Liver (tissue), 9 donors: ENCODE measurements around the gene AK5. TPM values are rescaled to one million over a fixed set of nuclear protein-coding genes. Genes with fewer than 3 reads are reported as not detected.

Experiments used
- DNase-seq: peaks from one replicate; pipeline ENCODE4 v3.0.0-alpha.2; 2017; ENCODE audit warnings: low spot score
- H3K27ac ChIP-seq, 2 donors: one replicate each; pipeline ENCODE4 v1.7.0; 2013; ENCODE audit warnings: inconsistent platforms in 2 of 2, low read length in 2 of 2, control low read depth in 1 of 2, low read depth in 1 of 2, mild to moderate bottlenecking in 1 of 2
- H3K27me3 ChIP-seq, 4 donors: one replicate each; pipeline versions ENCODE4 v1.6.1 to v1.7.0; 2013; ENCODE audit warnings: low read length in 3 of 4, inconsistent platforms in 1 of 4, mild to moderate bottlenecking in 1 of 4, moderate library complexity in 1 of 4; ENCODE audit not compliant: control insufficient read depth in 4 of 4, insufficient read depth in 4 of 4
- H3K36me3 ChIP-seq, 4 donors: one replicate each; pipeline versions ENCODE4 v1.6.1 to v1.7.0; 2013; ENCODE audit warnings: low read length in 3 of 4, mild to moderate bottlenecking in 3 of 4, low read depth in 1 of 4, moderate library complexity in 1 of 4; ENCODE audit not compliant: control insufficient read depth in 4 of 4, insufficient read depth in 3 of 4
- H3K4me1 ChIP-seq, 4 donors: one replicate each; pipeline versions ENCODE4 v1.6.1 to v1.7.0; 2013; ENCODE audit warnings: low read length in 3 of 4, mild to moderate bottlenecking in 3 of 4, moderate library complexity in 1 of 4; ENCODE audit not compliant: control insufficient read depth in 4 of 4, insufficient read depth in 4 of 4
- H3K4me3 ChIP-seq, 3 donors: one replicate each; pipeline versions ENCODE4 v1.6.1 to v1.7.0; 2013; ENCODE audit warnings: low read length in 3 of 3, control low read depth in 1 of 3, low read depth in 1 of 3, mild to moderate bottlenecking in 1 of 3
- H3K9ac ChIP-seq, 2 donors: one replicate each; pipeline ENCODE4 v1.7.0; 2013; ENCODE audit warnings: low read length in 2 of 2, mild to moderate bottlenecking in 2 of 2, moderate library complexity in 2 of 2, control low read depth in 1 of 2, low read depth in 1 of 2
- H3K9me3 ChIP-seq, 4 donors: one replicate each; pipeline versions ENCODE4 v1.6.1 to v1.7.0; 2013; ENCODE audit warnings: low read length in 3 of 4; ENCODE audit not compliant: control insufficient read depth in 4 of 4
- CTCF ChIP-seq: fragments of 150-350 bp; IDR thresholded peaks from 2 replicates; pipeline ENCODE4 v1.5.1; 2017; ENCODE audit warnings: improper control_type of control experiment, low read depth, low read length; ENCODE audit not compliant: missing input control
- EGR1 ChIP-seq, 2 donors: IDR thresholded peaks; 2 replicates each; pipeline ENCODE4 v1.6.1; 2016 to 2018; ENCODE audit warnings: antibody characterized with exemption in 2 of 2, low read depth in 2 of 2
- FOXA1 ChIP-seq: IDR thresholded peaks from 2 replicates; pipeline ENCODE4 v1.6.1; 2016; ENCODE audit warnings: antibody characterized with exemption
- FOXA2 ChIP-seq: IDR thresholded peaks from 2 replicates; pipeline ENCODE4 v1.6.1; 2016; ENCODE audit warnings: antibody characterized with exemption
- GABPA ChIP-seq, 2 donors: IDR thresholded peaks in 1 of 2; conservative IDR thresholded peaks in 1 of 2; 2 replicates each; pipeline ENCODE4 v1.6.1; 2016; ENCODE audit warnings: antibody characterized with exemption in 2 of 2, mild to moderate bottlenecking in 1 of 2, moderate library complexity in 1 of 2
- HNF4A ChIP-seq, 2 donors: conservative IDR thresholded peaks; 2 replicates each; pipeline ENCODE4 v1.6.1; 2016; ENCODE audit warnings: antibody characterized with exemption in 2 of 2, mild to moderate bottlenecking in 2 of 2
- HNF4G ChIP-seq: IDR thresholded peaks from 2 replicates; pipeline ENCODE4 v1.6.1; 2016; ENCODE audit warnings: antibody characterized with exemption
- JUND ChIP-seq, 2 donors: IDR thresholded peaks; 2 replicates each; pipeline ENCODE4 v1.6.1; 2016; ENCODE audit warnings: antibody characterized with exemption in 2 of 2
- MAX ChIP-seq: IDR thresholded peaks from 2 replicates; pipeline ENCODE4 v1.6.1; 2016; ENCODE audit warnings: antibody characterized with exemption
- NR2F2 ChIP-seq: IDR thresholded peaks from 2 replicates; pipeline ENCODE4 v1.6.1; 2016; ENCODE audit warnings: antibody characterized with exemption
- RXRA ChIP-seq, 2 donors: IDR thresholded peaks; 2 replicates each; pipeline ENCODE4 v1.6.1; 2017 to 2018; ENCODE audit warnings: antibody characterized with exemption in 2 of 2, mild to moderate bottlenecking in 1 of 2
- SP1 ChIP-seq: IDR thresholded peaks from 2 replicates; pipeline ENCODE4 v1.6.1; 2018; ENCODE audit warnings: antibody characterized with exemption, mild to moderate bottlenecking
- TAF1 ChIP-seq: conservative IDR thresholded peaks from 2 replicates; pipeline ENCODE4 v1.6.1; 2016; ENCODE audit warnings: antibody characterized with exemption, mild to moderate bottlenecking
- YY1 ChIP-seq: IDR thresholded peaks from 2 replicates; pipeline ENCODE4 v1.6.1; 2016; ENCODE audit warnings: antibody characterized with exemption, mild to moderate bottlenecking
- WGBS: extraction: QIAGEN DNeasy Blood & Tissue Kit; methylation state at CpG from one replicate; pipeline ENCODE4 v1.1.7; 2013; 5-methylcytosine and 5-hydroxymethylcytosine counted together
- polyA plus RNA-seq, 2 donors: library from polyadenylated mRNA; stranded (reverse) in 1 of 2; unstranded in 1 of 2; fragments of 200-250 nt in 1 of 2; fragments of >200 nt in 1 of 2; fragmentation: Nextera tagmentation in 1 of 2; extraction: Ambion mirVana in 1 of 2; gene quantifications; one replicate each; pipeline versions ENCODE4 v1.2.1 to v1.2.3, GENCODE V29; 2013 to 2015
- total RNA-seq, 2 donors: library from RNA; depleted of rRNA; stranded (reverse); fragments of >200 nt; gene quantifications; one replicate each; pipeline ENCODE4 v1.2.3, GENCODE V29; 2014
- TF ChIP-seq, protein P1 (sequence below): IDR thresholded peaks from 2 replicates; pipeline ENCODE4 v1.6.1; 2016; ENCODE audit warnings: antibody characterized with exemption
- TF ChIP-seq, protein P2 (sequence below): IDR thresholded peaks from 2 replicates; pipeline ENCODE4 v1.6.1; 2016; ENCODE audit warnings: antibody characterized with exemption, mild to moderate bottlenecking
- TF ChIP-seq, protein P3 (sequence below): IDR thresholded peaks from 2 replicates; pipeline ENCODE4 v1.6.1; 2016; ENCODE audit warnings: antibody characterized with exemption
- donor health status: healthy.
- donor health status: healthy.
- donor health status: healthy.
- donor health status: healthy.
- donor health status: healthy.

AK5 gene
- total and polyA plus RNA-seq, 4 donors, result 0.12 to 0.33 (median 0.23) TPM

DNA sequence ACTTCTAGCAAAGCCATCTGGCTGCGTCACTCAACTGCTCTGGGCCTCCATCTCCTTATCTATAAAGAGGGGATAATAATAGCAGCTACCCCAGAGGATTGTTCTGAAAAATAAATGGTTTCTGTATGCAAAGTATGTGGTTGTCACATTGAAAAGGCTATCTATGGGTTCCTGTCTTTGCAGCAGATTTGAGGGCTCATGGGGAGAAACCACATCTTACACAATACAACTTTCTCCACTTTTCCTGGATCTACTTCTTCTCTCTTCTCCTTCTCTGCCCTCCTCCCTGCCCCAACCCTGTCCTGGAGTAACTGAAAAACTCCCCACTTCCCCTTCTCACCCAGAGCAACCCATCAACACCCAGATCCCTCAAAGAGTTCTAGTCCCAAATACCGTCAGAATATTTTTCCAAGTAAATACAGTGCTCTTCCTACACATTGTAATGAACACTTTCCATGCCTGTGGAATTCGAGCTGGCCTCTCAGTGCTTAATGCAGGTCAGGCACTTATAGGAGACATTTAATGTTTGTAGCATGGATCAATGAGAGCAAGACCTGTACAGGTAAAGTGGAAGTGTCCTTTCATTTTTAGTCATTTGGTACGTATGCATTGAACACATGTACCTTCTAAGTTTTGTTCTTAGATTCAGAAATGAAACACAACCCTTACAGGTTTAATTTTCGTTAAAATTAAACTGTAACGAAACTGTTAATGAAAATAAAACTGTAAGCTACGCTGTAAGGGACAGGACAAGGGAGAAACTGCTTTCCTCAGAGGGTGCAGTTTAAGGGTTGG, 131.9 kb downstream of the AK5 start:
- 66% methylated on average over 7 of the region's 7 CpGs for WGBS
- no peaks in the 10 kb centered on the region for H3K9me3 ChIP-seq
- H3K27me3 ChIP-seq, result peaks cover 0 to 3% (median 0%) of the 10 kb centered on the region in 4 donors
- H3K4me1 ChIP-seq, result no peaks in the 10 kb centered on the region
- H3K4me3 ChIP-seq, result no peak overlapping the region
- no peak overlapping the region for H3K9ac ChIP-seq
- no peaks in the 10 kb centered on the region for H3K36me3 ChIP-seq
- no peak for DNase-seq
- no peak overlapping the region for H3K27ac ChIP-seq
- TF ChIP-seq RXRA (IDR thresholded peaks at IDR 0.05) (no peak), SP1 (no peak), NR2F2 (no peak), GABPA (IDR thresholded peaks at IDR 0.05 in 1 of 2, conservative IDR thresholded peaks at IDR 0.05 in 1 of 2) (no peak)

- TF ChIP-seq TAF1 (no peak), YY1 (no peak), RXRA (IDR thresholded peaks at IDR 0.05) (no peak), FOXA2 (no peak), HNF4A (conservative IDR thresholded peaks at IDR 0.05) (no peak), JUND (IDR thresholded peaks at IDR 0.05) (no peak), MAX (no peak), EGR1 (IDR thresholded peaks at IDR 0.05; ENCODE audit: low read depth in 2 of 2) (no peak), GABPA (IDR thresholded peaks at IDR 0.05 in 1 of 2, conservative IDR thresholded peaks at IDR 0.05 in 1 of 2) (no peak), HNF4G (no peak), NR2F2 (no peak), SP1 (no peak), CTCF (no peak), FOXA1 (no peak)
- TF ChIP-seq, protein P1, sequence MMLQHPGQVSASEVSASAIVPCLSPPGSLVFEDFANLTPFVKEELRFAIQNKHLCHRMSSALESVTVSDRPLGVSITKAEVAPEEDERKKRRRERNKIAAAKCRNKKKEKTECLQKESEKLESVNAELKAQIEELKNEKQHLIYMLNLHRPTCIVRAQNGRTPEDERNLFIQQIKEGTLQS, result no peak
- TF ChIP-seq, protein P2, sequence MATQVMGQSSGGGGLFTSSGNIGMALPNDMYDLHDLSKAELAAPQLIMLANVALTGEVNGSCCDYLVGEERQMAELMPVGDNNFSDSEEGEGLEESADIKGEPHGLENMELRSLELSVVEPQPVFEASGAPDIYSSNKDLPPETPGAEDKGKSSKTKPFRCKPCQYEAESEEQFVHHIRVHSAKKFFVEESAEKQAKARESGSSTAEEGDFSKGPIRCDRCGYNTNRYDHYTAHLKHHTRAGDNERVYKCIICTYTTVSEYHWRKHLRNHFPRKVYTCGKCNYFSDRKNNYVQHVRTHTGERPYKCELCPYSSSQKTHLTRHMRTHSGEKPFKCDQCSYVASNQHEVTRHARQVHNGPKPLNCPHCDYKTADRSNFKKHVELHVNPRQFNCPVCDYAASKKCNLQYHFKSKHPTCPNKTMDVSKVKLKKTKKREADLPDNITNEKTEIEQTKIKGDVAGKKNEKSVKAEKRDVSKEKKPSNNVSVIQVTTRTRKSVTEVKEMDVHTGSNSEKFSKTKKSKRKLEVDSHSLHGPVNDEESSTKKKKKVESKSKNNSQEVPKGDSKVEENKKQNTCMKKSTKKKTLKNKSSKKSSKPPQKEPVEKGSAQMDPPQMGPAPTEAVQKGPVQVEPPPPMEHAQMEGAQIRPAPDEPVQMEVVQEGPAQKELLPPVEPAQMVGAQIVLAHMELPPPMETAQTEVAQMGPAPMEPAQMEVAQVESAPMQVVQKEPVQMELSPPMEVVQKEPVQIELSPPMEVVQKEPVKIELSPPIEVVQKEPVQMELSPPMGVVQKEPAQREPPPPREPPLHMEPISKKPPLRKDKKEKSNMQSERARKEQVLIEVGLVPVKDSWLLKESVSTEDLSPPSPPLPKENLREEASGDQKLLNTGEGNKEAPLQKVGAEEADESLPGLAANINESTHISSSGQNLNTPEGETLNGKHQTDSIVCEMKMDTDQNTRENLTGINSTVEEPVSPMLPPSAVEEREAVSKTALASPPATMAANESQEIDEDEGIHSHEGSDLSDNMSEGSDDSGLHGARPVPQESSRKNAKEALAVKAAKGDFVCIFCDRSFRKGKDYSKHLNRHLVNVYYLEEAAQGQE, result no peak
- TF ChIP-seq, protein P3, sequence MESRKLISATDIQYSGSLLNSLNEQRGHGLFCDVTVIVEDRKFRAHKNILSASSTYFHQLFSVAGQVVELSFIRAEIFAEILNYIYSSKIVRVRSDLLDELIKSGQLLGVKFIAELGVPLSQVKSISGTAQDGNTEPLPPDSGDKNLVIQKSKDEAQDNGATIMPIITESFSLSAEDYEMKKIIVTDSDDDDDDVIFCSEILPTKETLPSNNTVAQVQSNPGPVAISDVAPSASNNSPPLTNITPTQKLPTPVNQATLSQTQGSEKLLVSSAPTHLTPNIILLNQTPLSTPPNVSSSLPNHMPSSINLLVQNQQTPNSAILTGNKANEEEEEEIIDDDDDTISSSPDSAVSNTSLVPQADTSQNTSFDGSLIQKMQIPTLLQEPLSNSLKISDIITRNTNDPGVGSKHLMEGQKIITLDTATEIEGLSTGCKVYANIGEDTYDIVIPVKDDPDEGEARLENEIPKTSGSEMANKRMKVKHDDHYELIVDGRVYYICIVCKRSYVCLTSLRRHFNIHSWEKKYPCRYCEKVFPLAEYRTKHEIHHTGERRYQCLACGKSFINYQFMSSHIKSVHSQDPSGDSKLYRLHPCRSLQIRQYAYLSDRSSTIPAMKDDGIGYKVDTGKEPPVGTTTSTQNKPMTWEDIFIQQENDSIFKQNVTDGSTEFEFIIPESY, result no peak
- DNase-seq, result no peak
- H3K27ac ChIP-seq, result no peak overlapping the region
- WGBS, result 67% methylated on average over 4 of the region's 4 CpGs
- H3K9me3 ChIP-seq, result no peaks in the 10 kb centered on the region
- H3K9ac ChIP-seq, result no peak overlapping the region
- H3K27me3 ChIP-seq, result peaks cover 0 to 3% (median 0%) of the 10 kb centered on the region in 4 donors
- H3K4me3 ChIP-seq, result no peak overlapping the region
- H3K4me1 ChIP-seq, result no peaks in the 10 kb centered on the region
- H3K36me3 ChIP-seq, result no peaks in the 10 kb centered on the region
Observed at GRCh38 chr1:77415579-77415978, 133.8 kb downstream of the AK5 start.
